Superior temporal gyrus (tissue), 1 donor: ENCODE measurements around the gene TLR10.

ENCODE experiments used
- DNase-seq: peaks from one replicate; pipeline ENCODE4 v3.0.0-alpha.2; 2016; ENCODE audit errors: extremely low spot score

TLR10 gene

DNA sequence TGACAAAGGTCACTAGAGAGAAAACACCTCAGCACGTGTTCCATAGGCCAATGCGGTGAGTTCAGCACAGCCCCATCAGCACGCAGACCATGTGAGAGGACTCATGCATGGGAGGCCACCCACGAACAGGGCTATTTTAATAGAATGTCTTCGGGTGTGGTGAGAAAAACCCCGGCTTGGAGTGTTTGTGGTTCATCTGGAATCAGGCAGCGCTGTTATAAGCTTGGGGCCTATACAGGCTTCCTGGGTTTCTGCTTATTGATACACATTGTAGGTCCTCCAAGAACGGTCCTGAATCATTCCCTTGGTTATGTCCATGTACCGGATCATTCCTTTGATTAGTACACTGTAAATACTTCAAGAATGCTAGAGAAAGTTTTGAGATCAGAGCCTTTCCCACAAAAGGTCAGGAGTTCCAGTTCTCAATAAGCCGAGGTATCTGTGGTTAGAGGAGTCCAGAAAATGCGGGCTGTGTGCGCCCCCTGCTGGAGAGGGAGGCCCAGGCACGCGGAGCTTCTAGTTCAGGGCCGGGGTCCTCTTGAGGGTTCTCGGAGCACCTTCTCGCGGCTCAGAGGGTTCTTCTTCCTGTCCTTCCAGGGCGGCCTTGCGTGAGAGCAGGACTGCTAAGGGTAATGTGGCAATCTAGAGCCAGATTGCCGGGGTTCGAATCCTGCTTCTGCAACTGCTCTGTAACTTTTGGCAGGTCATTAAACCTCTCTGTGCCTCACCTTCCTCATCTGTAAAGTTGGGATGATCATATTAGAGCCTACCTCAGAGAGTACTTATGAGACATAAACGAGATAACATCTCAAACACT lies 51.8 kb downstream of the TLR10 start:
- peak; percentile 85 for DNase-seq

DNA sequence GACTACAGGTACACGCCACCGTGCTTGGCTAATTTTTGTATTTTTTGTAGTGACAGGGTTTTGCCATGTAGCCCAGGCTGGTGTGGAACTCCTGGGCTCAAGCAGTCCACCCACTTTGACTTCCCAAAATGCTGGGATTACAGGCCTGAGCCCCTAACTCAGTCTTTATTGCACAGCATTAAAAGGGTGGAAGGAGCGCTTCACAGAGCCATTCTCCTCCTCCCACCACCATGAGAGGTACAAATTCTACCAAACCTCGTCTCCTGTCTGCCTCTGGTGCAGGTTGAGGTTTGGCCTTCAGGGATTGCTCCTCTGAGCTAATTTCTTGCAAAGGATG lies 52.3 kb downstream of the TLR10 start:
- no peak for DNase-seq

- DNase-seq: no peak
These were observed 54.1 kb downstream of the TLR10 start for GRCh38 chr4:38728631-38729141.

- DNase-seq: no peak
These were observed 58.3 kb downstream of the TLR10 start for GRCh38 chr4:38724475-38724808.

GRCh38 chr4:38723726-38724474 lies 58.9 kb downstream of the TLR10 start:
- no peak for DNase-seq

DNA sequence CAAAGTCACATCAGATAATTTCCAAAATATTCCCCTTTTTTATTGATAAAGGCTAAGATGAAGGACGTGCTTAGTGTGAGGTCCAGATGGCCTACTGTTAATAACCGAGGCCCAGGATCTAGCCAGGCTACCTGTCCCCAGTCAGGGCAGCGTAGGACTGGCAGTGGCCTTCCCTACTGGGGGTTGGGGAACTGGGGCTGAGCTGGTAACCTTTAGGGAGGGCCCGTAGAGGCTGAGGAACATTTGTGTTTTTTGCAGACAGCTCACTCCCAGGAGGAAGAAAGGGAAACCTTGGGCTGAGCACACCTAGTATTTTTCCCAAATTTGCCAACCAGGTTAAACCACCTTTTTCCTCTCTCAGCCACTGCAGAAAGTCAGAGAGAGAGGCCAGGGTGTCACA lies 59.7 kb downstream of the TLR10 start:
- DNase-seq: no peak
